Parathyroid adenoma (tissue), 2 donors: ENCODE results near the gene CRIM1.

Experiments used
- H2AFZ ChIP-seq: fragments of 300-600 bp; sonication (generic); one replicate; pipeline ENCODE4 v1.7.0; 2017; ENCODE audit warnings: antibody characterized with exemption, mild to moderate bottlenecking
- H3K27ac ChIP-seq: fragments of 300-600 bp; sonication (generic); one replicate; pipeline ENCODE4 v1.7.0; 2017
- H3K27me3 ChIP-seq: fragments of 300-600 bp; sonication (generic); one replicate; pipeline ENCODE4 v1.7.0; 2017; ENCODE audit warnings: low read length; ENCODE audit not compliant: control insufficient read depth, insufficient read depth
- H3K36me3 ChIP-seq: fragments of 300-600 bp; sonication (generic); one replicate; pipeline ENCODE4 v1.7.0; 2017; ENCODE audit warnings: low read length; ENCODE audit not compliant: control insufficient read depth, insufficient read depth
- H3K4me1 ChIP-seq: fragments of 300-600 bp; sonication (generic); one replicate; pipeline ENCODE4 v1.7.0; 2017; ENCODE audit warnings: control low read depth
- H3K4me2 ChIP-seq: fragments of 300-600 bp; sonication (generic); one replicate; pipeline ENCODE4 v1.7.0; 2017; ENCODE audit warnings: low read length
- H3K4me3 ChIP-seq: fragments of 300-600 bp; sonication (generic); one replicate; pipeline ENCODE4 v1.7.0; 2017; ENCODE audit warnings: low read depth, low read length
- H3K79me2 ChIP-seq: fragments of 300-600 bp; sonication (generic); one replicate; pipeline ENCODE4 v1.7.0; 2017; ENCODE audit warnings: control low read depth
- H3K9ac ChIP-seq: fragments of 300-600 bp; sonication (generic); one replicate; pipeline ENCODE4 v1.7.0; 2017; ENCODE audit warnings: mild to moderate bottlenecking
- H3K9me3 ChIP-seq: fragments of 300-600 bp; sonication (generic); one replicate; pipeline ENCODE4 v1.7.0; 2017; ENCODE audit warnings: low read length; ENCODE audit not compliant: control insufficient read depth
- TF ChIP-seq, protein P1 (sequence below): fragments of 300-600 bp; sonication (generic); IDR thresholded peaks from one replicate; pipeline ENCODE4 v1.7.0; 2017; ENCODE audit warnings: antibody characterized with exemption, mild to moderate bottlenecking
- donor health status: primary hyperparathyroidism.

Gene CRIM1

DNA sequence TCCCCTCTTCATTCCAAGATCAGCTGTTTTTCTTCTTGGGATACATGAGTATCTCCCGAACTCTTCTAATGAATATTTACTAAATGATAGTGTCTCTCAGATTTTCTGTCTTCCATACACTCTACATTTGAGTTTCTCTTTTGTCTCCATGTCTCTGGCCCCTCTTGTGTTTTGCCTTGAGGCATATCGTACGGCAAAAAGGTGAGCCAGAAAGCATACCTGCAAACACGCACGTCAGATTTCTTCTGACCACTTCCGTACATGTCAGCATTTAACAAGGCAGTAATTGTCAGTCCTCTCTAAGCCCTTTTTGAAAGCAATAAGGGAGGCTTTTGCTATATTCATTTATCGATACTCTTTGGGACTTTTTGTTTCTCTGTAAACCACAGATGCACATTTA, 160.0 kb downstream of the CRIM1 start:
- H2AFZ ChIP-seq, result no peak overlapping the region
- H3K36me3 ChIP-seq, result no peaks in the 10 kb centered on the region
- no peaks in the 10 kb centered on the region for H3K9me3 ChIP-seq
- H3K4me2 ChIP-seq, result no peak overlapping the region
- H3K4me1 ChIP-seq, result no peaks in the 10 kb centered on the region
- no peaks in the 10 kb centered on the region for H3K79me2 ChIP-seq
- no peak overlapping the region for H3K4me3 ChIP-seq
- H3K9ac ChIP-seq, result no peak overlapping the region
- no peaks in the 10 kb centered on the region for H3K27me3 ChIP-seq
- TF ChIP-seq, protein P1, sequence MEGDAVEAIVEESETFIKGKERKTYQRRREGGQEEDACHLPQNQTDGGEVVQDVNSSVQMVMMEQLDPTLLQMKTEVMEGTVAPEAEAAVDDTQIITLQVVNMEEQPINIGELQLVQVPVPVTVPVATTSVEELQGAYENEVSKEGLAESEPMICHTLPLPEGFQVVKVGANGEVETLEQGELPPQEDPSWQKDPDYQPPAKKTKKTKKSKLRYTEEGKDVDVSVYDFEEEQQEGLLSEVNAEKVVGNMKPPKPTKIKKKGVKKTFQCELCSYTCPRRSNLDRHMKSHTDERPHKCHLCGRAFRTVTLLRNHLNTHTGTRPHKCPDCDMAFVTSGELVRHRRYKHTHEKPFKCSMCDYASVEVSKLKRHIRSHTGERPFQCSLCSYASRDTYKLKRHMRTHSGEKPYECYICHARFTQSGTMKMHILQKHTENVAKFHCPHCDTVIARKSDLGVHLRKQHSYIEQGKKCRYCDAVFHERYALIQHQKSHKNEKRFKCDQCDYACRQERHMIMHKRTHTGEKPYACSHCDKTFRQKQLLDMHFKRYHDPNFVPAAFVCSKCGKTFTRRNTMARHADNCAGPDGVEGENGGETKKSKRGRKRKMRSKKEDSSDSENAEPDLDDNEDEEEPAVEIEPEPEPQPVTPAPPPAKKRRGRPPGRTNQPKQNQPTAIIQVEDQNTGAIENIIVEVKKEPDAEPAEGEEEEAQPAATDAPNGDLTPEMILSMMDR, result no peak
- H3K27ac ChIP-seq, result no peak overlapping the region

DNA sequence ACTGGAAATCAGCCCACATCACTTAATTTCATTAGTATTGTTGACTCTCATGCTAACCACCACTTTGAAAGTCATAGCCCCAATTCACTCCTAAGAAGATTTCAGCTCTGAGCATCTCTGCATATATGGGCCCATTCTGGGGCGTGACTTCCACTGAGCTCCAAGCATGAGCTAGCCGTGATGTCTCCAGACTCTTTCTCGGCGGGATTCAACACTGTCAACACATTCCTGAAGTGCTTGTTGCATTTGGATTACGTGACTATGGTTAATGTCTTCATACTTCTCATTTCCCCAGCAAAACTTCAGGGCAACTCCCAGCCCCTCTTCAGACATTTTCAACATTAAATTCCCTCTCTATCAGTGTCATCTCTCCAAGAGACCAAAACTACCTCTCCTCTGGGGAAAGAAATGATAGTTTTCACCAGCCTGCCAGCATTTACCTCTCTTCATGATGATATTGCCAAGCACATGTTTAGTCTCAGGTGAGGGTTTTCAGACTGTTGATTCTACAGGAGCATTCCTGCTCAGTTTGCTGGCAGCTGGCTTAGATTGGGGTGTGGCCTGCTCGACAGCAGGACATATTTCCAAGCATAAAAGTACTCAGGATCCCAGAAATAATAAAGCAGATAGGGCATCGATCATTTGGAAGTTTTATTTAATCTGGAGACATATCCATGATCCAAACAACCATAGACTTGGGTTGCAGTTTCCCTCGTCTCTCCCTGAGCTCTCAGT, 160.7 kb downstream of the CRIM1 start:
- Histone ChIP-seq H2AFZ (no peak overlapping the region), H3K79me2 (no peaks in the 10 kb centered on the region), H3K9ac (no peak overlapping the region), H3K4me3 (no peak overlapping the region), H3K27ac (no peak overlapping the region), H3K4me2 (no peak overlapping the region), H3K27me3 (no peaks in the 10 kb centered on the region), H3K9me3 (no peaks in the 10 kb centered on the region), H3K4me1 (no peaks in the 10 kb centered on the region), H3K36me3 (no peaks in the 10 kb centered on the region)
- TF ChIP-seq, protein P1, result no peak

DNA sequence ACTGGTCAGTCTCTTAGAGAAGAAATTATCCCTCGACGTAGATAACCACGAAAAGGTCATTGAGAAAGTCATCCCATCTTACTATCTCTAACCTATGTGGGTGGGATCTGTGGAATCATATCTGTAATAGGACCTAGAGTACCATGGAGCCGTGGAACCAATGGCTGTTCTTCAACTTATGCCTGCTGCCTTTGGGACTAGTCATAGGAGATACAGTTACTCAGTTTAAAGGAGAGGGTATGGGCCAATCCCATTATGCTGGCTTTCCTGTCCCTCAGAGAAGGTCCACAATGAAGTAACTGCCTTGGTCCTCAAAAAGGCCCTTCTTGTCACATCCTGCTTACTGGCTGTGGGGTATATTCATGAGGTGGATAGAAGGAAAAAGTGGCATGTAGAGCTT, 164.9 kb downstream of the CRIM1 start:
- H2AFZ ChIP-seq, result no peak overlapping the region
- H3K79me2 ChIP-seq, result no peaks in the 10 kb centered on the region
- no peak overlapping the region for H3K4me3 ChIP-seq
- TF ChIP-seq, protein P1, result no peak
- no peak overlapping the region for H3K9ac ChIP-seq
- no peak overlapping the region for H3K4me2 ChIP-seq
- H3K36me3 ChIP-seq, result no peaks in the 10 kb centered on the region
- no peaks in the 10 kb centered on the region for H3K4me1 ChIP-seq
- H3K9me3 ChIP-seq, result no peaks in the 10 kb centered on the region
- no peaks in the 10 kb centered on the region for H3K27me3 ChIP-seq
- no peak overlapping the region for H3K27ac ChIP-seq

DNA sequence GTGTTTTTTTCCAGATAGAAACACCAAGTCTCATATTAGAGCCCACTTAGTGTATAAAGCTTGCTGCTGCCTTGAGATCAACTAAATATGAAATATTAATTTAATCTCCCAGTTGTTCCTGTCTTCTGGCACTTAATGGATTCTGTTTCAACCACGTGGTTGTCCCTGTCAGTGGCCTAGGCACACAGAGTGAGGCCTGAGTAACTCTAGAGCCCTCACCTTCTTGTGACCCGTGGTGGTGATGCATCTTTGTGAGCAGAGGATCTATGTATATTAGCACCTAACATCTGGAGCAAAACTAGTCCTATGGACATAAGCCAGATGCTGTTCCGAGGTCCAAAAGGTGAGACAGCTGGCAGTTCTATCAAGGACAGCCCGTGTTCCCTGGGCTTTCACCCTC, 167.6 kb downstream of the CRIM1 start:
- Histone ChIP-seq H3K9me3 (no peaks in the 10 kb centered on the region), H3K9ac (no peak overlapping the region), H3K79me2 (no peaks in the 10 kb centered on the region), H3K36me3 (no peaks in the 10 kb centered on the region), H3K4me1 (no peaks in the 10 kb centered on the region), H2AFZ (no peak overlapping the region), H3K4me3 (no peak overlapping the region), H3K27ac (no peak overlapping the region), H3K4me2 (no peak overlapping the region), H3K27me3 (no peaks in the 10 kb centered on the region)
- TF ChIP-seq, protein P1, result no peak

- Histone ChIP-seq H3K4me1 (no peaks in the 10 kb centered on the region), H3K4me3 (no peak overlapping the region), H3K27ac (no peak overlapping the region), H3K36me3 (no peaks in the 10 kb centered on the region), H2AFZ (no peak overlapping the region), H3K9ac (no peak overlapping the region), H3K79me2 (no peaks in the 10 kb centered on the region), H3K9me3 (no peaks in the 10 kb centered on the region), H3K4me2 (no peak overlapping the region), H3K27me3 (no peaks in the 10 kb centered on the region)
- TF ChIP-seq, protein P1, result no peak
These were observed 169.7 kb downstream of the CRIM1 start for GRCh38 chr2:36525245-36525644.
